HCT116 (cell line): ENCODE results near the gene TLK2.

ENCODE experiments used
- ATF3 ChIP-seq: IDR thresholded peaks from 2 replicates; pipeline ENCODE4 v1.6.1; 2012
- CTCF ChIP-seq, 3 experiments: fragments of 200-600 bp in 1 of 3; sonication (generic) in 1 of 3; IDR thresholded peaks in 2 of 3; conservative IDR thresholded peaks in 1 of 3; 2 replicates each; pipeline ENCODE4 v1.5.1; 2012 to 2017; ENCODE audit warnings: low read depth in 2 of 3, low read length in 2 of 3, antibody characterized with exemption in 1 of 3, borderline replicate concordance in 1 of 3, control low read depth in 1 of 3, mild to moderate bottlenecking in 1 of 3, mixed read lengths in 1 of 3, mixed run types in 1 of 3, moderate library complexity in 1 of 3; ENCODE audit not compliant: insufficient read depth in 1 of 3
- EZH2phosphoT487 ChIP-seq: fragments of 200-600 bp; IDR thresholded peaks from 2 replicates; pipeline ENCODE4 v1.6.1; 2018; ENCODE audit warnings: antibody characterized with exemption, borderline replicate concordance

- TF ChIP-seq ATF3 (no peak), CTCF (IDR thresholded peaks at IDR 0.05 in 2 of 3, conservative IDR thresholded peaks at IDR 0.05 in 1 of 3; ENCODE audit: borderline replicate concordance in 1 of 3, insufficient read depth in 1 of 3, low read depth in 2 of 3, low read length in 2 of 3) (no peak), EZH2phosphoT487 (no peak)
These were observed at the start of gene TLK2 for GRCh38 chr17:62478424-62478879.
